Right atrium auricular region (tissue), 2 donors: Measurements from ENCODE around the gene RNU7-1. TPM values are rescaled to one million over a fixed set of nuclear protein-coding genes. Genes with fewer than 3 reads are reported as not detected.
"Not testable (repeated sequence)": the region's sequence is repeated elsewhere in the genome, so short reads cannot be mapped to it uniquely, and the experiment has no call there.

Source experiments
- DNase-seq: peaks from one replicate; pipeline ENCODE4 v3.0.0-alpha.2; 2019; ENCODE audit warnings: low spot score
- H3K27ac ChIP-seq, 2 donors: fragments of 200-600 bp; sonication (generic); 1 replicate in 1 of 2; 2 replicates in 1 of 2; pipeline ENCODE4 v1.5.1; 2016 to 2019
- H3K27me3 ChIP-seq, 2 donors: fragments of 200-600 bp; sonication (generic); one replicate each; pipeline versions ENCODE4 v1.5.1 to v1.6.0; 2017 to 2019
- H3K36me3 ChIP-seq: fragments of 200-600 bp; sonication (generic); one replicate; pipeline ENCODE4 v1.5.1; 2016
- H3K4me1 ChIP-seq, 2 donors: fragments of 200-600 bp; sonication (generic); one replicate each; pipeline versions ENCODE4 v1.5.1 to v1.6.0; 2017 to 2019
- H3K4me3 ChIP-seq, 2 donors: fragments of 200-600 bp; sonication (generic); 1 replicate in 1 of 2; 2 replicates in 1 of 2; pipeline ENCODE4 v1.5.1; 2017 to 2019; ENCODE audit warnings: mild to moderate bottlenecking in 1 of 2, moderate library complexity in 1 of 2
- H3K9me3 ChIP-seq, 2 donors: fragments of 200-600 bp; sonication (generic); one replicate each; pipeline ENCODE4 v1.5.1; 2019
- CTCF ChIP-seq, 2 donors: fragments of 200-600 bp; sonication (generic); IDR thresholded peaks; one replicate each; pipeline ENCODE4 v1.5.1; 2019; ENCODE audit warnings: antibody characterized with exemption in 2 of 2
- total RNA-seq, 2 donors: library from RNA; depleted of rRNA; stranded (reverse); fragments of >200 nt; gene quantifications; one replicate each; pipeline ENCODE4 v1.1.0, GENCODE V29; 2016

Gene RNU7-1
- total RNA-seq, 2 donors from 2014 or later = not detected

- no peaks in the 10 kb centered on the region for H3K27me3 ChIP-seq
- H3K36me3 ChIP-seq = no peaks in the 10 kb centered on the region
- no peak overlapping the region for H3K27ac ChIP-seq
- TF ChIP-seq CTCF (IDR thresholded peaks at IDR 0.05) = no peak
- H3K9me3 ChIP-seq = no peaks in the 10 kb centered on the region
- H3K4me3 ChIP-seq = no peak overlapping the region
- no peak for DNase-seq
- H3K4me1 ChIP-seq = peaks cover 0 to 12% of the 10 kb centered on the region in 2 donors
These were observed 41.2 kb upstream of the RNU7-1 start for GRCh38 chr12:6902448-6902847.

- DNase-seq = no peak
- H3K36me3 ChIP-seq = no peaks in the 10 kb centered on the region
- H3K27me3 ChIP-seq = no peaks in the 10 kb centered on the region
- TF ChIP-seq CTCF (IDR thresholded peaks at IDR 0.05) = no peak
- H3K27ac ChIP-seq = no peak overlapping the region
- no peaks in the 10 kb centered on the region for H3K9me3 ChIP-seq
- H3K4me3 ChIP-seq = no peak overlapping the region
- H3K4me1 ChIP-seq = peaks cover 0 to 12% of the 10 kb centered on the region in 2 donors
These were observed 39.9 kb upstream of the RNU7-1 start for GRCh38 chr12:6903722-6904121.

GRCh38 chr12:6904280-6905276 lies 39.0 kb upstream of the RNU7-1 start, which contains the start of gene LRRC23:
Gene LRRC23 (plus strand): TSS chr12:6904822. CDS start chr12:6905634, 812 bp downstream.
- no peak for TF ChIP-seq CTCF (IDR thresholded peaks at IDR 0.05)

GRCh38 chr12:6905414-6906040 lies 38.1 kb upstream of the RNU7-1 start:
- H3K9me3 ChIP-seq = no peaks in the 10 kb centered on the region
- H3K36me3 ChIP-seq = no peaks in the 10 kb centered on the region
- DNase-seq = no peak
- H3K27me3 ChIP-seq = no peaks in the 10 kb centered on the region
- H3K4me1 ChIP-seq = peaks cover 0 to 12% of the 10 kb centered on the region in 2 donors
- no peak for TF ChIP-seq CTCF (IDR thresholded peaks at IDR 0.05)
- H3K4me3 ChIP-seq = peak overlapping the region in 1 of 2 donors; percentile 76
- H3K27ac ChIP-seq = peak overlapping the region; percentile 78 to 84

More at GRCh38 chr12:6904280-6905276, 39.0 kb upstream of the RNU7-1 start, which contains the start of gene LRRC23:
- H3K9me3 ChIP-seq = no peaks in the 10 kb centered on the region
- H3K36me3 ChIP-seq = no peaks in the 10 kb centered on the region
- H3K27ac ChIP-seq = peak within 1 kb of the TSS; percentile 78 to 84
- peak; percentile 98 for DNase-seq
- H3K27me3 ChIP-seq = no peaks in the 10 kb centered on the region
- H3K4me1 ChIP-seq = peaks cover 0 to 12% of the 10 kb centered on the region in 2 donors
- peak within 1 kb of the TSS; percentile 62 to 76 for H3K4me3 ChIP-seq

- not testable (repeated sequence) for DNase-seq
These were observed 35.5 kb upstream of the RNU7-1 start for GRCh38 chr12:6908141-6908540.

More at GRCh38 chr12:6908141-6908540, 35.5 kb upstream of the RNU7-1 start:
- not testable (repeated sequence) for H3K9me3 ChIP-seq, H3K27me3 ChIP-seq, H3K27ac ChIP-seq, H3K4me3 ChIP-seq, H3K36me3 ChIP-seq
- H3K4me1 ChIP-seq = peaks cover 0 to 12% of the 10 kb centered on the region in 2 donors
